NCI-H2196 (cell line): ENCODE data around the gene ZSCAN12.
A peak's percentile ranks its signal among the peaks of the same experiment; 100 is the strongest.
"Not testable (repeated sequence)": the region's sequence is repeated elsewhere in the genome, so short reads cannot be mapped to it uniquely, and the experiment has no call there.

ENCODE experiments used
- DNase-seq: peaks from one replicate; lab custom pipeline; 2025; ENCODE audit not compliant: unreplicated experiment; lab: John Stamatoyannopoulos, UW

ZSCAN12 gene

GRCh38 chr6:28399350-28400121 lies at the start of gene ZSCAN12:
Gene ZSCAN12, minus strand, starts transcription at chr6:28399747. Its CDS starts 1,342 bp downstream, at chr6:28398405.
- no peak for DNase-seq

GRCh38 chr6:28449056-28449455 lies 49.5 kb upstream of the ZSCAN12 start:
- DNase-seq = no peak

GRCh38 chr6:28447512-28447906 lies 48.0 kb upstream of the ZSCAN12 start:
- not testable (repeated sequence) for DNase-seq

GRCh38 chr6:28446818-28447511 lies 47.4 kb upstream of the ZSCAN12 start:
- no peak for DNase-seq

- peak; percentile 4 for DNase-seq
These were observed 45.2 kb upstream of the ZSCAN12 start for GRCh38 chr6:28444759-28445158.

- peak; percentile 83 for DNase-seq
These were observed 43.7 kb upstream of the ZSCAN12 start, which contains the start of gene ZSCAN23 for GRCh38 chr6:28443112-28443773. Gene ZSCAN23, minus strand, starts transcription at chr6:28443491. Its CDS starts 7,225 bp downstream, at chr6:28436266.

DNA sequence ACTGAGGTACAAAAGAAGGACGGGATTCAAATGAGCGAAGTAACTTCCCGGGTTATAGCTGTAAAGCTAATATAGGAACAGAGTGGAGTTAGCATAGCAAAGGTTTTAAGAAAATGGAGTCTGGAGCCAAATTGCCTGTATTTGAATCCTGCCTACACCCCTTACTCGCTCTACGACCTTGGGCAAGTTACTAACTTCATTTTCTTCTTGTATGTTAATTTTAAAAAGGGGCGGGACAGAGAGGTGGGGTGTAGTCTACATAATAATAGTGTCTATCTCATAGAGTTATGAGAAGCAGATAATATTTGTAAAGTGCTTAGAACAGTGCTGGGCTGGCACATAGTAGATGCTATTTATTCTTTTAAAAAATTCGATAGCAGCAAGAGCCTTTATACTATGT lies 43.0 kb upstream of the ZSCAN12 start:
- no peak for DNase-seq

GRCh38 chr6:28436404-28436803 lies 36.9 kb upstream of the ZSCAN12 start:
- DNase-seq = no peak

GRCh38 chr6:28433119-28433518 lies 33.6 kb upstream of the ZSCAN12 start:
- no peak for DNase-seq

GRCh38 chr6:28429781-28430180 lies 30.2 kb upstream of the ZSCAN12 start:
- DNase-seq = no peak

- DNase-seq = no peak
These were observed 26.5 kb upstream of the ZSCAN12 start for GRCh38 chr6:28425944-28426541.

DNA sequence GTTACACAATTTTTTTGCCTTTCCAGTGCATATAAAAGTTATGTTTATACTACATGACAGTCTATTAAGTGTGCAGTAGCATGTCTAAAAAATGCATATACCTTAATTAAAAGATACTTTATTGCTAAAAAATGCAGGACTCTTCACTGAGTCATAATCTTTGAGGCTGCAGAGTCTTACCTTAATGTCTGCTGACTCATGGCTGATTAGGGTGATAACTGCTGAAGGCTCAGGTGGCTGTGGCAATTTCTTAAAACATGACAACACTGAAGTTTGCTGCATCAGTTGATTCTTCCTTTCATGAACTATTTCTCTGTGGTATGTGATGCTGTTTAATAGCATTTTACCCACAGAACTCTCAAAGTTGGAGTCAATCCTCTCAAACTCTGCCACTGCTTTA lies 24.6 kb upstream of the ZSCAN12 start:
- no peak for DNase-seq

- no peak for DNase-seq
These were observed 24.0 kb upstream of the ZSCAN12 start for GRCh38 chr6:28423546-28423945.

DNA sequence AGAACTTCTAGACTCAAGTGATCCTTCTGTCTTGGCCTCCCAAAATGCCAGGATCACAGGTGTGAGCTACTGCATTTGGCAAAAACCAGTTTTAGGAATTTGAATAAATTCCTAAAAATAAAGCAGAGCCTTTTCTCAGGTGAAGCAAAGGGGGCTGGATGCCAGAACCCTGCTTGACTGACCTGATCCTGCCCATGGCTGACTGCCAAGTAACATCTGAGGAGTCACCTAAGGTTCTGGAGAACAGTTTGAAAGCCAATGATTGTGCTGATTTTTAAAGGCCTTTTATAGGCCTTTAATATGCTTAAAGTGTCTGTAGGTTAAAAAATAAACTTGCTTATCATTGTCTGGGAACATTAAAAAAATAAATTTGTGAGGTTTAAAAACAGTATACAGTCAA lies 14.1 kb upstream of the ZSCAN12 start:
- no peak for DNase-seq

DNA sequence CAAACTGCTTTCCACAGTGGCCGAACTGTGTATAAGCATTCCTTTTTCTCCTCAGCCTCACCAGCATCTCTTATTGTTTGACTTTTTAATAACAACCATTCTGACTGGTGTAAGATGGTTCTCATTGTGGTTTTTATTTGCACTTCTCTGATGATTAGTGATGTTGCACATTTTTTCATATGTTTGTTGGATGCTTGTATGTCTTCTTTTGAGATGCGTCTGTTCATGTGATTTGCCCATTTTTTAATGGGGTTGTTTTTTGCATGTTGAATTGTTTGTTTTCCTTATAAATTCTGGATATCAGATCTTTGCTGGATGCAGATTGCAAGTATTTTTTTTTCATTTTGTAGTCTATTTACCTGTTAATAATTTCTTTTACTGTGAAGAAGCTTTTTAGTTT lies 11.2 kb upstream of the ZSCAN12 start:
- DNase-seq = no peak

DNA sequence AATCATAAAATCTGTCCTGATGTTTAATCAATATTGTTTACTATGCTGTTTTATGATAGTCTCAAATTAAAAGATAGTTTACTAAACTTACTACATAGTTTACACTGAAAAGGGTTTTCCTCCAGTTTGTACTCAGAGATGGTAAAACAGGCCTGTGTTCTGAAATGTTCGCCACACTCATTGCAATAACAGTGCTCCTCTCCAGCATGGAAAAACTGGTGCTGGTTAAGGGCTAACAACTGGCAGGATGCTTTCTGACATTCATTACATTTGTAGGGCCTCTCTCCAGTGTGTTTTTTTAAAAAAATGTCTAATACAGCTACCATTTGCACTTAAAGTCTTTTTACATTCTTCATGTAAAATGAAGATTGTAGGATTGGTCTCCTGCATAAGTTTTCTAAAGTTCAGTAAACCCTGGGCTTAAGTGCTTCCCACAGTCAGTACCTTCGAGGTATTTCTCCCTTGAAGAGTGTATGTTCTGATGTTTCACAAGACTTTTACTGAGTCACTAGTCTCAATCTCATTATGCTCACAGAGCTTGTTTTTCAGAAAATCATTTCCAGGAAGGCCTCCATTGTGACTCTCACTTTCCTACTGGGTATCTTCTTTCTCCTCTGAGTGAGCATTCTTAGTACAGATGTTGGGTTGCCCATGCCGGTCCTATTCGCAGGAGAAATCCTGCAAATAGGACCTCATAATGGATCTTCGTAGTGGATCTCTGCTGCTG lies 8.7 kb upstream of the ZSCAN12 start:
- no peak for DNase-seq

DNA sequence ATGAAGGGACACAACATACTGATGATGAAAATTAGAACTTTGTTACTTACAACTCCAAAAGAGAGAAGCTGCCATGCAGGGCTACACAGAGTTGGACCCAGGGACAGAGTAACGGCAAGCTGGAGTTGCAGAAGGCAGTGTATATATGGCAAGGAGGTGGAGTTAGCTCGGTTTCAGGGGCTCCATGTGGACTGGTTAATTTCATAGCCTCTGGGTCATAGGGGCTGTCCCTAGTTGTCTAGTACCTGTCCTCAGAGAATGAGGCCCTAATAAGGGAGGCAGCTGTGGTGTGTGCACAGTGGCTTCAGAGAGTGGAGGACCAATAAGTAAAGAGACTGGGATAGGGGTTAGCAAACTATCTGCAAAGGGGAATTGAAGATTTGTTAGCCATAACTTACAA lies 7.9 kb upstream of the ZSCAN12 start:
- no peak for DNase-seq

GRCh38 chr6:28403923-28404322 lies 4.4 kb upstream of the ZSCAN12 start:
- DNase-seq = not testable (repeated sequence)

- DNase-seq = no peak
These were observed 2.6 kb upstream of the ZSCAN12 start for GRCh38 chr6:28402197-28402596.

DNA sequence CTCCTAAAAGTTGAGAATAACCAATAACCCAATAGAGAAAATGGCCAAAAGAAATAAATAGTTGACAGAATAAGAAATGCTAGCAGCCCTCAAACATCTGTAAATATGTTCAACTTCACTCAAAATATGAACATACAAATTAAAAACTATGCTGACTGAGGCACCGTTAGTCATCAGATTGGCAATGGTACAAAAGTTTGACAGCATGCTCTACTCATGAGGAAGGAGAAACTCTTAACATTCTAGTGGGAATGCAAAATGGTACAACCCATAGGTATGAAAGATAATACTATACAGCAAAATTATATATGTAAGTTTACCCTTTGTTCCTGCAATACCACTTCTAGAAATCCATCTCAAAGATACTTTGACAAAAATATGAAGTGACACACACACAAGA lies 1.6 kb upstream of the ZSCAN12 start:
- DNase-seq = no peak

DNA sequence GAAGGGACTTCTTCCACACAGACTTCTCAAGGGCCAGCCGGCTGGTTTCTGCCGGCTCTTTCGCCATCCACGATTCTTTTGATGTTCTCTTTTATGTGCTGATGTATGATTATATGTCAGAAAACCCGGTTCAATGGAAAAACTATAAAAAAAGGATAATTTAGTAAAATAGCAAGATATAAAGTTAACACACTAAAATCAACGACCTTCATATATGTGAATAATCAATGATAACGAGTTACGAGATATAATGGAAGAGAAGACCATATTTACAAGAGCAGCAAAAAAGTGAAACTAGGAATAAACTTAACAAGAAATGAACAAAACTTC lies 540 bp upstream of the ZSCAN12 start:
- no peak for DNase-seq
